HG03060 (cell line): ENCODE data around the gene PRLR.
A peak's percentile ranks its signal among the peaks of the same experiment; 100 is the strongest.

ENCODE experiments used
- ATAC-seq: cut with Tn5 transposase; IDR thresholded peaks from one replicate; pipeline ENCODE4 v1.9.1; 2021; ENCODE audit warnings: low read depth, moderate number of reproducible peaks; ENCODE audit not compliant: unreplicated experiment

Gene PRLR

DNA sequence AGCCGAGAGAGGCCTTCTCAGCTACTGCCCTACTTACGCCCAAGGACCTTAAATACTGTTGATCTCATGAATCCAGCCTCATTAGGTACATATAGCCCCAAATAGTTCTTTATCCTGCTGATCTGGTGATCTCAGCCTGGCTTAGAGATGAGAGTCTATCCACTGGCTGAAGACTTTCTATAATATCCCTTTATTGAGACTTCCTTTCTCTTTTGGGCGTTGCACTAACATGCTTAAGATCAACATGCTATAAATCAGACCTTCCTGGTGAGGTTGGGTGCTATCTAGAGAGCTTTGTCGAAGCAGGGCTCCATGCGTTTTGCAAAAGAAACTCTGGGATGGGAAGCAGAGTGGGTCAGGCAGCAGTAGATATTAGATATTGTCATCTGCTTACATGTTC, 138.6 kb downstream of the PRLR start:
- ATAC-seq: no peak

DNA sequence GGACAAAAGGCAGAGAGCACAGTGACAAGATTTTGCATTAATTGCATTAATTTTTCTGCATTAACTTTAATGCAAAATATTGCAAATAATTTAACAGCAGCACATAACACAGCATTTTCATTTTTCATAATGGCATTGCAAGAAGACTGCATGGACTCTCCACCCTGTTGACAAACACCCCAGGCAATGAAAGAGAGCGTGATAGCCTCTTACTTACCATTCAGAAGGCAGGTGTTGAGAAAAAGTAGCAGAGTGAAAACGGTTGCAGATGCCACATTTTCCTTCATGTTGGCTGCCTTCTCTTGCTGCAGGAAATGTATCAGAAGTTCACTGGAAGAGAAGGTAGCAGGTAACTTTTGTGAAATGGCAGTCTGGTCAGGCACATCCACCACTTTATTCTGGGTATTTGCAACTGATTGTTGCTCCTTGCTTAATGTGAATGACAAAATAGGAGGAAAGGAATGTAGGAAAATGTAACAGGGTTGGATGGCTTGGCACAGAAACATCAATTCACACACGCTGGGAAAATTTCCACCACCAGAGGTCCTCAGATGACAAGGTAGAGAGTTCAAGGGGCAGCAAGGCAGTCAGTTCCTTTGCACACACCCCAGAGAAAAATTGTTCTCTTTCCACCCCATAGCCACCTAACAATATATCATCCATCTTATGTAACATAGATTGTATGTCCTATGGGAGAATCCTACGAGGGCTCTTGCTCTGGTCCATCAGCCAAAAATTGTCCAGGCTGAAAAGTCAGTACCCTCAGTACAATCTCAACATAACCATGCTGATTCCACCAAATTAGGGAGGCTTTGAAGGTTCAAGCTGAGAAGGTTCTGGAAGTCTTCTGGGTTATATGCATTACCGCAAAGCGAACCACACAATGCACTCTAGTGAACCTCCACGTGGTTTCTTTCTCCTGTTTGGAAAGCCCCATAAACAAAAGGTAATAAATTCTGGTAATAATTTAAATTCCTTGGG, 140.7 kb downstream of the PRLR start:
- no peak for ATAC-seq

DNA sequence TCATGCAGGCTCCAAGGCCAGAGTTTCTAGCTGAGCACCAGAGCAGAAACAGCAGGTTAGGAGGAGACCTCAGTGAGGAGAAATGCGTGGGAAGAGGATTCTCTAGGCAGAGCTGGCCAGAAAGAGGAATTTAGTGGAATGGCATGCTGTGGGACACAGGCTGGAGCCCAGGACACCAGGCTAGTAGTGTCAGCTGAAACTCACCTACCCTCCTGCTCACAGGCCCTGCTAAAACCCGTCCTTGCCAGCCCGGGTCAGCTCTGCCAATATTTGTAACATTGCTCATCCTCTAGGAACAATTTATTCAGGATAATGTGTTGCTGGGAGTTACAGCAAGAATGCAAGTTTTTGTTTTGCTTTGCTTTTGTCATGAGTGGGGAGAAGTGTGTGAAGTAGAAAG, 142.3 kb downstream of the PRLR start:
- no peak for ATAC-seq

DNA sequence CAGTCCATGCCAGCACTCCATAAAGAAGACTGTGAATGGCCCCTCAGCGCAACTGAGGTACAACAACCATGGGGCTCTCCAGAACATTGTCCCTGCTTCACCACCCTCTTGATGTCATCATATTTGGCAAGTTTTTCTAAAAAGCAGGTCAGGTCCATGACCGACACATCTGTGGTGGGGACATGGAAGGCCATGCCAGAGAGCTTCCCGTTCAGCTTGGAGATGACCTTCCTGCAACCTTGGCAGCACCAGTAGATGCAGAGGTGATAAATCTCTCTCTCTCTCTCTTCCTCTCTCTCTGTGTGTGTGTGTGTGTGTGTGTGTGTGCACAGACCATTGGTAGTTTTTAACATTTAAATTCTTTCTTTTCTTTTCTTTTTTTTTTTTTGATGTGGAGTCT, 147.1 kb downstream of the PRLR start:
- no peak for ATAC-seq

DNA sequence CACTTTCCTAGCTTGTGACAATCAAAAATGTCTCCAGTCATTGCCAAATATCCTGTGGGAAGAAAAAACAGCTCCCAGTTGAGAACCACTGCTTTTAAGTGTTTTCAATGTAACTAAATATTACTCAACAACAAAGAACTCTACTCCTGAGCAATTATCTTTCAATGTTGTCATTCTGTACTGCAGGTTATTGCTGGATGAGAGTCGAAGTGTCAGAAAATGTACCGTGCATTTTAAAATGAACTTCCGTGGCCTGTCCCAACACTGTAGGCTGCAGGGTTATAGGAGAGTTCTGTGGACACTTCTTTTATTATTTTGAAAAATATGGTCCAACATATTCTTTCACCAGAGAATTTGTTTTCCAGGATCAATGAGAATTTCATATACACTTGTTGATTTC, 147.8 kb downstream of the PRLR start:
- ATAC-seq: no peak

DNA sequence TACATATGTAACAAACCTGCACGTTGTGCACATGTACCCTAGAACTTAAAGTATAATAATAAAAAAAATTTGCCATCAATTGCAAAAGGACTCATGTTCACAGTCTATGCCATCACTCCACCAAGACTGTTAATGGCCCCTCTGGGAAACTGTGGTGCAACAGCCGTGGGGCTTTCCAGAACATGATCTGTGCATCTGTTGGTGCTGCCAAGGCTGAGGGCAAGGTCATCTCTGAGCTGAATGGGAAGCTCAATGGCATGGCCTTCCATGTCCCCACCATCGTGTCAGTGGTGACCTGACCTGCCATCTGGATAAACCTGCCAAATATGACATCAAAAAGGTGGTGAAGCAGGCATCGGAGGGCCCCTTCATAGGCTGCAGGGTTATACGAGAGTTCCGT, 149.2 kb downstream of the PRLR start:
- no peak for ATAC-seq

DNA sequence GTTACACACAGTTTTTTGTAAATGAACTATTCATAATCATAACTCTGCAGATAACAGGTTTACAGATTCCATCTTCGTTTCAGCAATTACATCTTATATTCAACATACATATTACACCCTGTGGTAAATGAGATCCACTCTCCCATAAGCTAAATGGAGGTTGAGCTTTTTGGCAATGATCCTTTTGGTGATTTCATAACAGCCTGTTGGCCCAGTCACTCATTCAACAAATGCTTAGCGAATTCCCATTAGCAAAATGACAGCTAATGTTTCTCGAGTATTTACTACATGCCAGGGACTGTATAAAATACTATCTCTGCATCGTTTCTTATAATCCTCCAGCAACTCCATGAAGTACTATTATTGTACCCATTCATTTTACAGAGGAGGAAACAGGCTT, 157.1 kb downstream of the PRLR start:
- ATAC-seq: no peak

DNA sequence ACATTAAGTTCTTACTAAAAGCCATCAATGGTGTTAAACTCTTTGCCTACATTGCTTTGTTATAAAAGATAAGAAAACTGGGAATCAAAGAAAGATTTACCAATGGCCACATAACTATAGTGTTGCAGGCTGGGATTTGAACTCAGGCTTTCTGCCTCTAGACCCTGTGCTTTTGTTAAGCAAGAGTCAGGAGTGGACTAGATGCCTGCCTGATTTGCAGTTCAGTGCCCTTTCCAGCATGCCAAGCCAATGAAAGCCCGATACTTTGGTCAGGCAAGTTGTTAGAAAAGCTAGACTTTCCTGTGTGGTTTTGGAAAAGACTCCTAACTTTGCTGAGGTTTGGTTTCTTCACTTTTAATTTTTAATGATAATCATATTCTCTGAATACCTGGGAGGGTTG, 161.1 kb downstream of the PRLR start:
- ATAC-seq: no peak

DNA sequence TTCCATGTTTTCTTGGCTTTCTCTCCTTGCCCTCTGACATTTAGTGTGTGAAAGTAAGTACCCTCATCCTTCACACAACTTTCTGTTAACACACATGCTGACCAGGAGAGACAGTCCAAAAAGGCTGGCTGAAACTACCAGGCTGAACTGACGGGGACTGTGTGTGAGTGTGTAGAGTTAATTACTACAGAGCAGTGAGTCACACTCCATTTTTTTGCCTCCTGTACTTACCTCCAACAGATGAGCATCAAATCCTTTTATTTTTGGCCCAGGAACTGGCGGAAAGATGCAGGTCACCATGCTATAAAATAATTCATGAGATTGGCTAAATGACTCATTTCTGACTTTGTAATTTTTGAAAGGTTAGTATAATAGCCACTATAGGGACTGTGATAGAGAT, 162.3 kb downstream of the PRLR start:
- no peak for ATAC-seq

DNA sequence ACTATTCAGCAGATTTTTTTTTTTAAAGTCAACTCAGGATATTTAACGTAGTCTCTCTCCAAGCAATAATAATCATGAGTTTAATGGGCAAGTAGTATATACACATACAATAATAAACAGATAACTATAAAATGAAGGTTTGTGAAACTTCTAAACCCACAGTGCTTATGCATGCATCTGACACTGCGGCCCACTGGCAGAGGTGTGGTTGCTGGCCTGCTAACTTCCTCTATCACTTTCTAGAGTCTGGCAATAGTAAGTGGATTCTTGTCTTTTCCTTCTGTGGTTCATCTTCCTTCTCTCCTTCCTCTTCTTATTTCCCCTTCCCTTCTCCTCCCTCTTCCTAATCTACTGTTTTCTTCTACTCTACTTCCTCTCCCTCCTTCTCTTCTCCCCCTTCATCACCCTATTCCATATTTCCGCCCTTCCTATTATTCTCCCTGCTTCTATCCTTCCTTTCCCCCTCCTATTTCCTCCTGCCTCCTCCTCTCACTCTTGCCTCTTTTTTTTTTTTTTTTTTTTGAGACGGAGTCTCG, 164.0 kb downstream of the PRLR start:
- ATAC-seq: peak; percentile 49

DNA sequence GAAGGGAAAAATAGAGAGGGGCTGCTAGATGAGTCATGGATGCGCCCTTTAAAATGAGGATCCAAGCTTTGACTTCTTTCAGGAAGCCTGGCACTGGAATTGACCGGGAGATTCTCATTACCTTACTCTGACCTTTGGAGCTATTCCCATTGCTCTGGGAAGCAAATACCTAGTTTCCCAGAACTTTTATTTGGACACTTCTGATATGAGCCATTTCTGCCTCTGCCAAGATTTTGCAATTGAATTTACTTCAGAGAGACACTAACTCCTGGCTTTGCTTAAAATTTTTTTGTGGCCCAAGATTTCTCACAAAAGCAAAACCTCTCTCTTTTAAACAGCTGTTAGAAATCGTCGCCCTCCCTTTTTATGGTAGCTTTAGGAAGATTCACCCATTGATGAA, 166.9 kb downstream of the PRLR start:
- no peak for ATAC-seq

DNA sequence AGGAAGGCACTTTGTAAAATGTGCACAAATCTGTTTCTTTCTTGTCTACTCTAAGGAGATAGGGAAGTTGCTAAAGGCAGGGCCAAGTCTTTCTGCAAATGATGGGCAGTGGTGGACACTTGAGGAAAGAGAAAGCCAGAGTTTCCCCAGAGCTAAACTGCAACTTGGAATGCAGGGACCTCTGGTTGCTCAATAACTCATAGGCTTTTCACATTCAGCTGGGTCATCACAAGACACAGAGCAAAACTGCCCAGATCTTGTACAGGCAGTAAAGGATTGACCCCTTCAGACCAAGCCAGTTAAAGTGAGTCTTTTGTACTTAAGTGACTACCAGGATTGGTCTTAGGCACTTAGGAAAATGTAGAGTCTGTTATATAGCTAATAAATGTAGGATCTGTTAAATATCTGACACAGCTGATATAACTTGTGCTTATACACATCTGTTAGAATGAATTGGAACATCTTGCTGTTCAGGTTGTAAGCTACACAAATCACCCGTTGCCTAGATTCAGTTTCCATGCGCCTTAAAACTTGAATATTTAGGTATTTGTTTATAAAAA, 169.0 kb downstream of the PRLR start:
- no peak for ATAC-seq

DNA sequence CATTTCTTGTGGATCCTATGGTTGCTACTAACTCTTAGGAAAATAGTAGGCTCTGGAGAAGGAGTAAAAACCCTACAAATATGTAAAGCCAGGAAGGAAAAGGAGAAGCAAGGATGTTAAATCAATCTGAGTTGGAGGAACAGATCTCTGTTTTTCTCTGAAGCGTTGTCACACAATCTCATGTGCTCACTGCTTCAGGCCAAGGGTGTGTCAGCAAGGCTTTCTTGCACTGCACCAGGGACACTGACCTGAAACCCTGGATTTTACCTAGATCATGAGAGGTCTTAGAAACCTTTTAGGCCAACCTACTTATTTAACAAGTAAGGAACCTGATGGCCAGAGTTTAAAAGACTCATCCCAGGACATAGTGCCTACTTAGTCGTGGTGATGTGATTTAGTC, 170.1 kb downstream of the PRLR start:
- ATAC-seq: no peak

DNA sequence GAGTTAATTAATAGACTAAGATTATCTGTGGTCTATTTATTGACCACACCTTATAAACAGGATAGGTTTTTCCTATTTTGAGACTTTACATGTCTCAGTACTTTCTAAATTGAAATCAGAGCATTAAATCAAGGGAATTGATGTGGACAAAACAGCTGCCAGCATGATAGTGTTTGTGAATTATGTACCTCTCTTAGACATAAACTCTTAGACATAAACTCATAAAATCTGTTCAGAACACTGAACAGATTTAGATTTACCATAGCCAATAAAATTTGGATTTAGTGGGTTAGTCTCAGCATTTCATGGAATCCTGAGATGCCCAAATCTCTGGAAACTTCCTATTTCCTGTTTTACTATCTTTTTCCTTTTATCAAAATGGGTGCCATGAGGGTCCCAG, 171.0 kb downstream of the PRLR start:
- no peak for ATAC-seq

DNA sequence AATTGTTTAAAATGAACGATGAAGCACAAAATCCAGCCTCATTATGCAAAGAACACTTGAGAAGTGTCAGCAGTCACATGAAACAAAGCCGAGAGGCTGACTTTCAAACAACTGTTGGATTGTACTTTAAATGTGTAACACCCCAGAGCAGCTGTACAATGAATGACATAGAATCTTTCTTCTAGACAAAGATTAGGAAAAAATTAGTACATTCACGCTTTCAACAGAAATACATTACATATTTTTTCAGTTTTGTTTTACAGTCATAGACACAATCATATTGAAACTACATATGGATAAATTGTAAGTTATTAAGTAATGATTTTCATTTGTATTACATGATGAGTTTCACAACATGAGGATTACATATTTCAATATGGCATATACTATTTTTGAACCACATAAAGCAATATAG, 171.9 kb downstream of the PRLR start:
- peak; percentile 95 for ATAC-seq

DNA sequence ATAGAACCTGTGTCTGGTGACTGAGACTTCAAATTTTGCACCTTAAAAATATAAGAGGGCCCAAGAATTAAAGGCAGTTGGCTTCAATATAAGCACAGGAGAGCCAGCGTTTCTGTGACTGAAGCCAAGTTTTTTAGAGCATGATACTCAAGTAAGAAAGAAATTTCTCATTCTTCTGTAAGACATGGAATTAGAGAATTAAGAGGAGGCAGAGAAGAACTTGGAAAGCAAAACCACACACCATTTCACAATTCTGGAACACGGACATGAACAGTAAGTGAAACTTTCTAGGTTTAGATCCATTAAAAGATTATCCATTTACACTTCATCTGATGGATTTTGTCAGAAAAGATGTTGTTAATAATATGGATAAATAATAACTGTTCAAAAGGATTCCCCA, 173.6 kb downstream of the PRLR start:
- ATAC-seq: no peak

DNA sequence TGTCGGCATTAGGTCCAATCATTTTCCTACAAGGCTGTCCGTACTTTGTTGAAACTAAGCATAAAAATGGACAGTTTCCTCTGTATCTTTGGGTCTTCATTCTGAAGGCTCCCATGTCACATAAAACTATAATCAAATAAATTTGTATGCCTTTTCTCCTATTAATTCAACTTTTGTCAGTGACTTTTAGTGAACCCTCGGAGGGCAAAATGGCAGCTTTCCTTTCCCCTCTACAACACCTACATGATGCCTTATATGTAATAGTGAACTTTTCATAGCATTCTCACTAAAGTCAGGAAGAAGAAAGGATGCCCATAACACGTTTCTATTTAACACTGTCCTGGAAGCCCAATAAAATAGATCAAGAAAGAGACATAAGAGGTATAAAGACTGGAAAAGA, 177.4 kb downstream of the PRLR start:
- no peak for ATAC-seq

DNA sequence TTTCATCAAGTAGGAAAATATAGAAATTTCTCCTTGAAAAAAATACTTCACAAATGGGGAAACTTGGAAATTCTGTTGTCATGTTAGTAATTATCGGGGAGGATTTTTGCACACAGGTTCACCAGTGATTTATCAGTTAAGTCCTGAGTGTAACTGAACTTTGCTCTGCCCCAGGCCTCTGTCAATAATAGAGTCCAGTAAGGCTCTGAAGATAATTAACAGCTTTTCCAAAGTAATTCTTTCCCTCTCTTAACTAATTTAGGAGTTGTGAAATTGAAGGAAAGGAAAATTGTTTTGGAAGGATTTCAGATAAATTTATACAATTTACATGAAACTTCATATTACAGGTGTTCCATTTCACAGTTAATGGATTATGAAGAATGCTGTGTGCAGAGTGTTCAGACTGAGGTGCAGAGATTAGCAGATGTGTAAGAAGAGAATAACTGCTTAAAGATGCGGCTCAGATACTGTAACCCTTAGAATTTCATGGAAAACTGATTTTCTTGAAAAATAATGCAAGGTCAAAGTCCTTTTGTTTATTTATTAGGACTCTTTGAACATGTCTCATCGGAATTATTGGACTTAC, 179.7 kb downstream of the PRLR start:
- no peak for ATAC-seq

DNA sequence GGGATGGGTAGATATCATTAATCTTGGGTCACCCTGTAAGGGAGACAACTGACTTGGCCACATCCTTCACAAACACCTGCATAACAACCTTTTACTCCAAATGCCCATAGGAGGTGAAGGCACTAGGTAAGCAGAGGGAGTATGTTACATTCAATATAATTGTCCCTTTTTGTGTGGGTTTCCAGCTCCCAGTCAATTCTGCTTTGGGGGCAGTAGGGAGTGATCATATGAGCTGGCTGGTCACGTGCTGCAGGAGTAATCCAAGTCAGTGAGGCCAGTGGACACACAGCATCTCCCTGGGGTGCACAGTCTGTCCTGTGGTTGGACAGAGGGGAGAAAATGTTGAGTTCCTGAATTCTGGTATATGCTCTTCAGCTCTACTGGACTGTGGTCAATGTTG, 181.4 kb downstream of the PRLR start:
- ATAC-seq: no peak

DNA sequence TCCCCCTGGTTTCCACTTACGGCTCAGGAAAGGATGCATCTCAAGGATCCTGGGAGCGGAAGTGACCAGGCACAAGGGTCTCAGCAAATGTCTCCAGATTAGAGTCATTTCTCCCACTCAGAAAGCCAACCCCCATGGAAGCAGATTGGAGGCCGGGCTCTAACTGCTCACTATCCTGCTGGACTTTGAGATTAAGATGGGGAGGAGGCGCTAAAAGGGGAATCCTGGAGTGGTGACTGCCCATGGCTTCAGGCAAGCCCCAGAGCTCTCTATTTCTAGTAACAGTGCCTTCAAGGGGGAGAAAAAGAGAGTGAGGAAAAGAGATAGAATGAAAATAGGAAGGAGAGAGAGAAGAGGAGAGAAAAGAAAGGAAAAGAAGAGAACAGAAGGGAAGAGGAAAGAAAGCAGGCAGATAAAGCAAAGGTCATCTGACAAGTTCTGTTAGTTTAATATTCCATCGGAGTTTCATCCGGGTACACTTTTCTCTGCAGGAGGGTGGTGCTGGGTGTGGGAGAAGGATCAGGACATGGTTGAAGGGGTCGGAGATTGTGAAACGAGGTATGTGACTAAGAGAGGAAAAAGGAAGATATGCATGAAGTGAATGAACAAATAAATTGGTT, 182.4 kb downstream of the PRLR start, which contains the start of gene AGXT2:
Gene AGXT2, minus strand, starts transcription at position 165 of the 620 bp plus-strand sequence. Its CDS starts 57 bp downstream, at position 108.
- no peak for ATAC-seq

DNA sequence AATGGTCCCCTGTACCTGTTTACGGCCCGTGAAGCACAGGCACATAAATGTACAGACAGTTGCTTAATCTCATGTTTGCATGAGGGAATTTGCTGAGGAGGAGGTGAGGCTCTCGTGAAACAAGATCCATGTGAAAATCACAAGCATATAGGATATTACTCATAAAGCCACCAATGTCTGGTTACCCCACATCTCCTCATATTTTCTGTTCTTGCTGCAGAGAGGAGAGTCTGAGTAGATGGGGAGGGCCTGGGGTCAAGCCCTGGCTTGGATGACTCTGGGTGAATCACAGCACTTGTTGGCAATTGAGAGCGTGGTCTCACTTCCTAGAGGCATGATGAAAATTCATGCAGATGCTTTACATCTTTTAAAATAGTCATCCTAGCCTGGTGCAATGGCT, 183.5 kb downstream of the PRLR start:
- ATAC-seq: no peak
